Endothelial cell of umbilical vein (primary cell): ENCODE measurements around the gene FOXN1. TPM values are rescaled to one million over a fixed set of nuclear protein-coding genes. Genes with fewer than 3 reads are reported as not detected.

ENCODE experiments used
- BruUV-seq: library from RNA; stranded (reverse); fragments of 400-500 nt; replicated peaks from 2 replicates; lab custom pipeline; 2021; lab: Mats Ljungman, UMichigan
- CTCF ChIA-PET: fragments of 300-600, 350-600 bp; sonication (Branson Sonifier 250); formaldehyde crosslinking; loops from one replicate; lab custom pipeline; 2021; ENCODE audit warnings: antibody characterized with exemption, inconsistent platforms; lab: Charles Lee
- POLR2A ChIA-PET: fragments of 300-600, 350-600 bp; sonication (Branson Sonifier 250); formaldehyde crosslinking; loops from one replicate; lab custom pipeline; 2021; ENCODE audit warnings: antibody characterized with exemption, inconsistent platforms; lab: Charles Lee
- DNase-seq: peaks from one replicate; pipeline ENCODE4 v3.0.0-alpha.2; 2011; ENCODE audit warnings: low read depth, low spot score
- FAIRE-seq: peaks from 2 replicates; lab custom pipeline; 2011; peaks lifted over from hg19 to GRCh38; lab: Jason Lieb, UNC
- H2AFZ ChIP-seq: 2 replicates; pipeline ENCODE4 v1.6.0; 2012; ENCODE audit warnings: low read depth, low read length, control low read depth, inconsistent platforms
- H3K27ac ChIP-seq: 2 replicates; pipeline ENCODE4 v1.5.1; 2011; ENCODE audit warnings: low read depth, mild to moderate bottlenecking, control low read depth, low read length, moderate library complexity; ENCODE audit not compliant: insufficient read depth
- H3K27me3 ChIP-seq, 2 experiments: 2 replicates each; pipeline versions ENCODE4 v1.6.0 to v1.6.1; 2011; ENCODE audit warnings: low read length in 2 of 2, mixed read lengths in 1 of 2; ENCODE audit not compliant: control insufficient read depth in 2 of 2, insufficient read depth in 2 of 2
- H3K36me3 ChIP-seq, 2 experiments: 2 replicates in 1 of 2; 3 replicates in 1 of 2; pipeline ENCODE4 v1.5.1; 2011; ENCODE audit warnings: low read length in 2 of 2, mild to moderate bottlenecking in 1 of 2, moderate library complexity in 1 of 2; ENCODE audit not compliant: control insufficient read depth in 2 of 2, insufficient read depth in 2 of 2; ENCODE audit errors: extremely low read depth in 1 of 2
- H3K4me1 ChIP-seq: 3 replicates; pipeline ENCODE4 v1.5.1; 2011; ENCODE audit warnings: mild to moderate bottlenecking, low read length; ENCODE audit not compliant: control insufficient read depth, insufficient read depth; ENCODE audit errors: extremely low read depth
- H3K4me2 ChIP-seq: 2 replicates; pipeline ENCODE4 v1.6.1; 2011; ENCODE audit warnings: low read length, control low read depth, mixed read lengths; ENCODE audit not compliant: insufficient read depth
- H3K4me3 ChIP-seq, 3 experiments: fragments of 200-600 bp in 1 of 3; sonication (generic), shearing (Covaris generic) in 1 of 3; replicated peaks in 1 of 3; 2 replicates each; pipeline ENCODE4 v1.5.1; 2011 to 2016; ENCODE audit warnings: control low read depth in 3 of 3, low read length in 3 of 3, mild to moderate bottlenecking in 2 of 3, inconsistent platforms in 1 of 3, low read depth in 1 of 3, moderate library complexity in 1 of 3; ENCODE audit not compliant: insufficient read depth in 1 of 3
- H3K79me2 ChIP-seq: 2 replicates; pipeline ENCODE4 v1.6.0; 2012; ENCODE audit warnings: low read length, inconsistent platforms; ENCODE audit not compliant: control insufficient read depth, insufficient read depth
- H3K9ac ChIP-seq: replicated peaks from 2 replicates; pipeline ENCODE3; 2011; ENCODE audit warnings: low read length, control low read depth; ENCODE audit not compliant: insufficient read depth; ENCODE audit errors: extremely low read depth
- H3K9me1 ChIP-seq: replicated peaks from 3 replicates; pipeline ENCODE4 v1.6.0; 2011; ENCODE audit warnings: mild to moderate bottlenecking, low read length; ENCODE audit not compliant: control insufficient read depth, insufficient read depth; ENCODE audit errors: extremely low read depth
- H3K9me3 ChIP-seq: replicated peaks from 2 replicates; pipeline ENCODE4 v1.5.1; 2012; ENCODE audit warnings: low read length, inconsistent platforms; ENCODE audit not compliant: control insufficient read depth, insufficient read depth
- H4K20me1 ChIP-seq: replicated peaks from 2 replicates; pipeline ENCODE3; 2011; ENCODE audit warnings: mild to moderate bottlenecking, low read length; ENCODE audit not compliant: control insufficient read depth, insufficient read depth; ENCODE audit errors: extremely low read depth
- EZH2 ChIP-seq: IDR thresholded peaks from 2 replicates; pipeline ENCODE4 v1.6.1; 2012; ENCODE audit warnings: borderline replicate concordance, low read depth, mild to moderate bottlenecking, moderate library complexity, low read length, inconsistent platforms; ENCODE audit not compliant: severe bottlenecking
- FOS ChIP-seq: IDR thresholded peaks from 2 replicates; pipeline ENCODE4 v1.6.1; 2011; ENCODE audit warnings: mild to moderate bottlenecking, low read length, moderate library complexity, borderline replicate concordance; ENCODE audit not compliant: insufficient read depth
- GATA2 ChIP-seq: IDR thresholded peaks from 2 replicates; pipeline ENCODE4 v1.7.0; 2011; ENCODE audit warnings: low read depth, mild to moderate bottlenecking, moderate library complexity, mixed read lengths, low read length; ENCODE audit not compliant: insufficient read length, insufficient read depth
- JUN ChIP-seq: IDR thresholded peaks from 2 replicates; pipeline ENCODE4 v1.6.1; 2011; ENCODE audit warnings: borderline replicate concordance, low read depth; ENCODE audit not compliant: insufficient read length, insufficient read depth
- MYC ChIP-seq: IDR thresholded peaks from one replicate; pipeline ENCODE4 v1.6.1; 2011; ENCODE audit warnings: mild to moderate bottlenecking, low read depth, low read length
- POLR2A ChIP-seq: IDR thresholded peaks from 2 replicates; pipeline ENCODE4 v1.6.1; 2012; ENCODE audit warnings: low read depth, mild to moderate bottlenecking, control low read depth, low read length
- POLR2AphosphoS5 ChIP-seq: IDR thresholded peaks from 2 replicates; pipeline ENCODE4 v1.6.1; 2012; ENCODE audit warnings: low read depth, mild to moderate bottlenecking, control low read depth, low read length, moderate library complexity; ENCODE audit not compliant: insufficient read depth
- dilution Hi-C: fragments of 300-500 bp; cut with MboI; formaldehyde crosslinking; loops from one replicate; pipeline ENCODE4 v1.15.0; 2019; ENCODE audit warnings: low sequenced_read_pairs; ENCODE audit not compliant: extremely low pct_ligation_motif_present
- intact Hi-C: fragments of 100-400 bp; cut with micrococcal nuclease; formaldehyde crosslinking; loops from one replicate; pipeline ENCODE4 v1.10.0; 2022
- polyA plus RNA-seq, 4 experiments: library from polyadenylated mRNA; depleted of rRNA in 3 of 4; stranded (reverse) in 3 of 4; unstranded in 1 of 4; fragments of >200 nt; gene quantifications; 2 replicates each; pipeline versions ENCODE4 v1.2.1 to v1.2.3, GENCODE V29; 2011 to 2012; ENCODE audit warnings: missing spikeins in 1 of 4
- total RNA-seq: library from RNA; stranded (reverse); gene quantifications from 2 replicates; pipeline ENCODE4 v1.2.3, GENCODE V29; 2021
- TF ChIP-seq, protein P1 (sequence below): IDR thresholded peaks from 2 replicates; pipeline ENCODE4 v1.6.1; 2011; ENCODE audit not compliant: insufficient read depth, insufficient read length
- TF ChIP-seq, protein P2 (sequence below), 2 donors: IDR thresholded peaks; 1 replicate in 1 of 2; 2 replicates in 1 of 2; pipeline ENCODE4 v1.5.1; 2011; ENCODE audit warnings: low read length in 2 of 2, mild to moderate bottlenecking in 2 of 2, moderate library complexity in 2 of 2, control low read depth in 1 of 2, inconsistent platforms in 1 of 2, low read depth in 1 of 2; ENCODE audit not compliant: insufficient read depth in 1 of 2; ENCODE audit errors: extremely low read depth in 1 of 2

FOXN1 gene
- total and polyA plus RNA-seq, 2 donors (not counting 3 experiments of a cell fraction or from before 2014, with no cell fraction given), result not detected

DNA sequence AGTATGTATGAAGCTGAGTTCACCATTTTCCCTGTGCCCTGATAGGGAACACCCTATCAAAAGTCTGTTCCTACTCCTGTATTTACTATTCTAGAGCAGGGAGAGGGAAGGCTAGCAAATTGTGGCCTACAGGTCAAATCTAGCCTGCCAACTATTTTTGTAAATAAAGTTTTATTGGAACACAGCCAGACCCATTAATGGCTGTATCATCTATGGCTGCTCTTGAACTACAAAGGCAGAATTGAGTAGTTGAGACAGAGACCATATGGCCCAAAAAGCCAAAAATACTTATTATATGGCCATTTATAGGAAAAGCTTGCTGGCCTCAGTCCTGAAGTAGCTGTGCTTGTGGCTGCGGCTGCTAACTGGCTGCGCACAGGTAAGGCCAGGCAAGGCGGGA is 74.8 kb downstream of the FOXN1 start:
- H3K9ac ChIP-seq, result no peak overlapping the region
- no peak overlapping the region for H3K4me3 ChIP-seq
- POLR2A ChIA-PET, result interaction anchor here (0.6 kb wide), 1 partner anchor 26 kb away, joined by 3 read pairs; no protein-coding TSS in a partner anchor
- dilution Hi-C loops (no loop called here), intact Hi-C loops (no loop called here)
- FAIRE-seq, result no peak
- no peak for DNase-seq
- TF ChIP-seq POLR2AphosphoS5 (no peak), EZH2 (no peak), FOS (no peak), POLR2A (no peak), JUN (no peak), GATA2 (no peak), MYC (no peak)
- TF ChIP-seq, protein P1, sequence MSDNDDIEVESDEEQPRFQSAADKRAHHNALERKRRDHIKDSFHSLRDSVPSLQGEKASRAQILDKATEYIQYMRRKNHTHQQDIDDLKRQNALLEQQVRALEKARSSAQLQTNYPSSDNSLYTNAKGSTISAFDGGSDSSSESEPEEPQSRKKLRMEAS, result no peak
- TF ChIP-seq, protein P2, sequence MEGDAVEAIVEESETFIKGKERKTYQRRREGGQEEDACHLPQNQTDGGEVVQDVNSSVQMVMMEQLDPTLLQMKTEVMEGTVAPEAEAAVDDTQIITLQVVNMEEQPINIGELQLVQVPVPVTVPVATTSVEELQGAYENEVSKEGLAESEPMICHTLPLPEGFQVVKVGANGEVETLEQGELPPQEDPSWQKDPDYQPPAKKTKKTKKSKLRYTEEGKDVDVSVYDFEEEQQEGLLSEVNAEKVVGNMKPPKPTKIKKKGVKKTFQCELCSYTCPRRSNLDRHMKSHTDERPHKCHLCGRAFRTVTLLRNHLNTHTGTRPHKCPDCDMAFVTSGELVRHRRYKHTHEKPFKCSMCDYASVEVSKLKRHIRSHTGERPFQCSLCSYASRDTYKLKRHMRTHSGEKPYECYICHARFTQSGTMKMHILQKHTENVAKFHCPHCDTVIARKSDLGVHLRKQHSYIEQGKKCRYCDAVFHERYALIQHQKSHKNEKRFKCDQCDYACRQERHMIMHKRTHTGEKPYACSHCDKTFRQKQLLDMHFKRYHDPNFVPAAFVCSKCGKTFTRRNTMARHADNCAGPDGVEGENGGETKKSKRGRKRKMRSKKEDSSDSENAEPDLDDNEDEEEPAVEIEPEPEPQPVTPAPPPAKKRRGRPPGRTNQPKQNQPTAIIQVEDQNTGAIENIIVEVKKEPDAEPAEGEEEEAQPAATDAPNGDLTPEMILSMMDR (IDR thresholded peaks at IDR 0.05; ENCODE audit: extremely low read depth in 1 of 2, insufficient read depth in 1 of 2, low read depth in 1 of 2, low read length in 2 of 2), result no peak
- no peaks in the 10 kb centered on the region for H3K9me3 ChIP-seq
- BruUV-seq, result no TSS peak
- no peak overlapping the region for H3K4me2 ChIP-seq
- H3K27me3 ChIP-seq, result no peaks in the 10 kb centered on the region
- H3K79me2 ChIP-seq, result no peaks in the 10 kb centered on the region
- H2AFZ ChIP-seq, result no peak overlapping the region
- H3K9me1 ChIP-seq, result no peaks in the 10 kb centered on the region
- H3K36me3 ChIP-seq, result peaks cover 21 to 34% of the 10 kb centered on the region in 2 experiments
- H4K20me1 ChIP-seq, result no peaks in the 10 kb centered on the region
- no peak overlapping the region for H3K27ac ChIP-seq
- CTCF ChIA-PET, result no interaction called here
- H3K4me1 ChIP-seq, result peaks cover 2% of the 10 kb centered on the region
